SK-N-MC (cell line): ENCODE results near the gene BOC.

Source experiments
- EZH2 ChIP-seq: fragments of 200-600 bp; sonication (generic); IDR thresholded peaks from one replicate; pipeline ENCODE4 v1.6.1; 2017; ENCODE audit warnings: antibody characterized with exemption
- FOXP2 ChIP-seq: optimal IDR thresholded peaks from 2 replicates; pipeline ENCODE3; 2011; ENCODE audit warnings: mild to moderate bottlenecking, moderate library complexity; ENCODE audit not compliant: insufficient read depth; ENCODE audit errors: extremely low read length, control extremely low read depth
- POLR2AphosphoS5 ChIP-seq: IDR thresholded peaks from 2 replicates; pipeline ENCODE4 v1.6.1; 2012; ENCODE audit warnings: mild to moderate bottlenecking, low read depth, low read length, borderline replicate concordance

GRCh38 chr3:113285741-113286140, 74.4 kb downstream of the BOC start:
- no peak for TF ChIP-seq EZH2
- TF ChIP-seq POLR2AphosphoS5, result no peak
- no peak for TF ChIP-seq FOXP2
